Measurements from ENCODE around the gene SLCO4C1. TPM values are rescaled to one million over a fixed set of nuclear protein-coding genes. Genes with fewer than 3 reads are reported as not detected.

Gene SLCO4C1
- total and polyA plus RNA-seq, 11 donors = 0.01 to 0.40 (median 0.16) TPM; not detected in 1

DNA sequence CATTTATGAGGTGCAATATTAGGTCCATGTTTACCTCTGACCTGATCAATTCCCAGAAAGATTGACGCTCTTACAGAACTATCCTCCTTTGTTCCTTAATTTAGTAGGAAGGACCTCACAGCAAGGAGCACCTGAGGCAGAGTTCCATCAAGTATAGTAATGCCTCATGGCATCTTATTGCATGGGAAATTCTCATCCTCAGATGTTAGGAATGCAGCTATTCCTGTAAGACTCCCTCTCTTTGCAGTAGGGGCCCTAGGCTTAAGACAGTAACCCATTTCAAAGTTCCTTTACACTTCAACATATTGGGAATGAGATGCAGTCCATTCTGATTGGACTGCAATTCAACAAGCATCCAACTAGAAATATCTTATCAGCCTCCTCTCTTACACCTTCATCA lies 69.8 kb downstream of the SLCO4C1 start:
- Histone ChIP-seq H3K4me3 (no peak overlapping the region), H3K4me1 (no peaks in the 10 kb centered on the region), H3K27me3 (no peaks in the 10 kb centered on the region), H3K9me3 (peaks cover 0 to 23% (median 10%) of the 10 kb centered on the region in 12 donors), H3K27ac (no peak overlapping the region), H3K36me3 (no peaks in the 10 kb centered on the region)
- DNase-seq (no peak), ATAC-seq (no peak)
- intact Hi-C loops (cut with DNase I) = no loop called here
- 86 to 100% (median 94%) methylated on average over 1 of the region's 1 CpG for WGBS, 4 donors
- no peak for TF ChIP-seq POLR2A (IDR thresholded peaks at IDR 0.05)
- TF ChIP-seq, protein P1, sequence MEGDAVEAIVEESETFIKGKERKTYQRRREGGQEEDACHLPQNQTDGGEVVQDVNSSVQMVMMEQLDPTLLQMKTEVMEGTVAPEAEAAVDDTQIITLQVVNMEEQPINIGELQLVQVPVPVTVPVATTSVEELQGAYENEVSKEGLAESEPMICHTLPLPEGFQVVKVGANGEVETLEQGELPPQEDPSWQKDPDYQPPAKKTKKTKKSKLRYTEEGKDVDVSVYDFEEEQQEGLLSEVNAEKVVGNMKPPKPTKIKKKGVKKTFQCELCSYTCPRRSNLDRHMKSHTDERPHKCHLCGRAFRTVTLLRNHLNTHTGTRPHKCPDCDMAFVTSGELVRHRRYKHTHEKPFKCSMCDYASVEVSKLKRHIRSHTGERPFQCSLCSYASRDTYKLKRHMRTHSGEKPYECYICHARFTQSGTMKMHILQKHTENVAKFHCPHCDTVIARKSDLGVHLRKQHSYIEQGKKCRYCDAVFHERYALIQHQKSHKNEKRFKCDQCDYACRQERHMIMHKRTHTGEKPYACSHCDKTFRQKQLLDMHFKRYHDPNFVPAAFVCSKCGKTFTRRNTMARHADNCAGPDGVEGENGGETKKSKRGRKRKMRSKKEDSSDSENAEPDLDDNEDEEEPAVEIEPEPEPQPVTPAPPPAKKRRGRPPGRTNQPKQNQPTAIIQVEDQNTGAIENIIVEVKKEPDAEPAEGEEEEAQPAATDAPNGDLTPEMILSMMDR (IDR thresholded peaks at IDR 0.05) = no peak

- Histone ChIP-seq H3K4me1 (no peaks in the 10 kb centered on the region), H3K9me3 (peaks cover 0 to 34% (median 10%) of the 10 kb centered on the region in 12 donors), H3K4me3 (no peak overlapping the region), H3K27ac (no peak overlapping the region), H3K36me3 (no peaks in the 10 kb centered on the region), H3K27me3 (no peaks in the 10 kb centered on the region)
- intact Hi-C loops (cut with DNase I) = no loop called here
- no peak for TF ChIP-seq POLR2A (IDR thresholded peaks at IDR 0.05)
- TF ChIP-seq, protein P1 (IDR thresholded peaks at IDR 0.05) = peak in 10 of 12 donors; percentile 16 to 73 (median 38)
- no peak for DNase-seq
- no peak for ATAC-seq
- WGBS, 4 donors = 75 to 83% (median 78%) methylated on average over 6 of the region's 6 CpGs
Observed at GRCh38 chr5:102223542-102224477, 72.3 kb downstream of the SLCO4C1 start.

- no peak overlapping the region for H3K4me3 ChIP-seq
- H3K27ac ChIP-seq = no peak overlapping the region
- no peaks in the 10 kb centered on the region for H3K36me3 ChIP-seq
- DNase-seq (no peak), ATAC-seq (no peak)
- H3K27me3 ChIP-seq = no peaks in the 10 kb centered on the region
- TF ChIP-seq, protein P1 (IDR thresholded peaks at IDR 0.05) = no peak
- TF ChIP-seq POLR2A (IDR thresholded peaks at IDR 0.05) = no peak
- no peaks in the 10 kb centered on the region for H3K4me1 ChIP-seq
- intact Hi-C loops (cut with DNase I) = no loop called here
- H3K9me3 ChIP-seq = peaks cover 0 to 34% (median 10%) of the 10 kb centered on the region in 12 donors
Observed at GRCh38 chr5:102222772-102223171, 73.3 kb downstream of the SLCO4C1 start.

- no peaks in the 10 kb centered on the region for H3K27me3 ChIP-seq
- H3K4me3 ChIP-seq = no peak overlapping the region
- intact Hi-C loops (cut with DNase I) = no loop called here
- H3K4me1 ChIP-seq = no peaks in the 10 kb centered on the region
- TF ChIP-seq POLR2A (IDR thresholded peaks at IDR 0.05) = no peak
- TF ChIP-seq, protein P1 (IDR thresholded peaks at IDR 0.05) = no peak
- 71 to 84% (median 80%) methylated on average over 1 of the region's 1 CpG for WGBS, 4 donors
- no peak overlapping the region for H3K27ac ChIP-seq
- DNase-seq (no peak), ATAC-seq (no peak)
- peaks cover 0 to 34% (median 10%) of the 10 kb centered on the region in 12 donors for H3K9me3 ChIP-seq
- H3K36me3 ChIP-seq = no peaks in the 10 kb centered on the region
Observed at GRCh38 chr5:102221949-102222348, 74.1 kb downstream of the SLCO4C1 start.

Measured in heart left ventricle (tissue), 16 donors.